Muscle of back (tissue), 13 donors: ENCODE results near the gene STAG3. TPM values are rescaled to one million over a fixed set of nuclear protein-coding genes. Genes with fewer than 3 reads are reported as not detected.
"Not testable (repeated sequence)": the region's sequence is repeated elsewhere in the genome, so short reads cannot be mapped to it uniquely, and the experiment has no call there.

ENCODE experiments used
- DNase-seq, 3 donors: peaks; one replicate each; pipeline versions ENCODE4 v3.0.0 to v3.0.0-alpha.2; 2013
- long read RNA-seq, 9 donors: transcript quantifications; one replicate each; lab custom pipeline, GENCODE V29; 2026
- polyA plus RNA-seq, 10 donors: library from polyadenylated mRNA; unstranded; fragments of 120-200 nt; gene quantifications; one replicate each; pipeline ENCODE4 v1.2.1, GENCODE V29; 2013; ENCODE audit not compliant: insufficient read length in 10 of 10

The STAG3 gene
- polyA plus RNA-seq = 10 to 100 TPM in 7 of 10 donors, 1 to 10 TPM in 3; 8.4 to 25.7 (median 12.6) TPM
- long read RNA-seq, donor 1 = 0 reads
- long read RNA-seq, donor 2 = 0 reads
- long read RNA-seq, donor 3 = 0 reads
- long read RNA-seq, donor 4 = 0 reads
- long read RNA-seq, donor 5 = 0 reads
- long read RNA-seq, donor 6 = 0 reads
- long read RNA-seq, donor 7, partial matches to known transcripts = 6 of 6 reads
- long read RNA-seq, donor 7, other reads (novel, unspliced or antisense) = 0 of 6 reads
- long read RNA-seq, donor 8 = 0 reads
- long read RNA-seq, donor 9 = 0 reads

- peak; percentile 94 to 97 (median 95) for DNase-seq
These were observed at the start of gene STAG3, which contains the start of gene GPC2 for GRCh38 chr7:100177045-100178001. Gene STAG3, plus strand, starts transcription at chr7:100177918. Its CDS starts 2,639 bp downstream, at chr7:100180557. Gene GPC2, minus strand, starts transcription at chr7:100177381. Its CDS starts 182 bp downstream, at chr7:100177199.

GRCh38 chr7:100128637-100128963, 49.1 kb upstream of the STAG3 start:
- DNase-seq = no peak

GRCh38 chr7:100130220-100130607, 47.5 kb upstream of the STAG3 start:
- not testable (repeated sequence) for DNase-seq

GRCh38 chr7:100130608-100131453, 46.9 kb upstream of the STAG3 start:
- peak in 2 of 3 donors; percentile 75 to 88 for DNase-seq

- no peak for DNase-seq
These were observed 45.6 kb upstream of the STAG3 start for GRCh38 chr7:100132126-100132525.

GRCh38 chr7:100132697-100133151, 45.0 kb upstream of the STAG3 start:
- peak in 2 of 3 donors; percentile 59 to 72 for DNase-seq

- DNase-seq = no peak
These were observed 39.6 kb upstream of the STAG3 start for GRCh38 chr7:100137851-100138760.

- no peak for DNase-seq
These were observed 36.2 kb upstream of the STAG3 start for GRCh38 chr7:100141555-100141949.

- DNase-seq = no peak
These were observed 35.3 kb upstream of the STAG3 start for GRCh38 chr7:100142461-100142860.

GRCh38 chr7:100146350-100146749, 31.4 kb upstream of the STAG3 start:
- DNase-seq = not testable (repeated sequence)

GRCh38 chr7:100147278-100147677, 30.4 kb upstream of the STAG3 start:
- no peak for DNase-seq

- DNase-seq = no peak
These were observed 29.5 kb upstream of the STAG3 start for GRCh38 chr7:100148225-100148558.

- peak; percentile 99 to 100 (median 99) for DNase-seq
These were observed 29.0 kb upstream of the STAG3 start, which contains the start of gene LAMTOR4 for GRCh38 chr7:100148559-100149328. Gene LAMTOR4, plus strand, starts transcription at chr7:100148918. Its CDS starts 55 bp downstream, at chr7:100148973.

- no peak for DNase-seq
These were observed 25.3 kb upstream of the STAG3 start for GRCh38 chr7:100152404-100152803.

GRCh38 chr7:100152937-100153666, 24.6 kb upstream of the STAG3 start:
- no peak for DNase-seq

- no peak for DNase-seq
These were observed 23.8 kb upstream of the STAG3 start for GRCh38 chr7:100153708-100154535.

GRCh38 chr7:100154651-100155491, 22.8 kb upstream of the STAG3 start:
- no peak for DNase-seq
